ENCODE measurements around the gene GRK3. TPM values are rescaled to one million over a fixed set of nuclear protein-coding genes. Genes with fewer than 3 reads are reported as not detected.

The GRK3 gene
- total RNA-seq, 1 experiment from 2014 or later: 2.0 TPM

DNA sequence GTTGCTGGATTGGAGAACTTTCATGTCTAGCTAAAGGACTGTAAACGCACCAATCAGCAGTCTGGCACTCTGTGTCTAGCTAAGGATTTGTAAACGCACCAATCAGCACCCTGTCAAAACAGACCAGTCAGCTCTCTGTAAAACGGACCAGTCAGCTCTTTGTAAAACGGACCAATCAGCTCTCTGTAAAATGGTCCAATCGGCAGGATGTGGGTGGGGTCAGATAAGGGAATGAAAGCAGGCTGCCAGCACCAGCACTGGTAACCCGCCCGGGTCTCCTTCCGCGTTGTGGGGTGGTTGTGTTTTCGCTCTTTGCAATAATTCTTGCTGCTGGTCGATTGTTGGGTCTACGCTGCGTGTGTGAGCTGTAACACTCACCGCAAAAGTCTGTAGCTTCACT is 188.8 kb downstream of the GRK3 start:
- no peak overlapping the region for H3K4me3 ChIP-seq (ENCODE audit: low read depth, low read length, poor library complexity, severe bottlenecking)
- H3K4me1 ChIP-seq (ENCODE audit: insufficient read depth, low read length, poor library complexity, severe bottlenecking): no peaks in the 10 kb centered on the region
- TF ChIP-seq, protein P1, sequence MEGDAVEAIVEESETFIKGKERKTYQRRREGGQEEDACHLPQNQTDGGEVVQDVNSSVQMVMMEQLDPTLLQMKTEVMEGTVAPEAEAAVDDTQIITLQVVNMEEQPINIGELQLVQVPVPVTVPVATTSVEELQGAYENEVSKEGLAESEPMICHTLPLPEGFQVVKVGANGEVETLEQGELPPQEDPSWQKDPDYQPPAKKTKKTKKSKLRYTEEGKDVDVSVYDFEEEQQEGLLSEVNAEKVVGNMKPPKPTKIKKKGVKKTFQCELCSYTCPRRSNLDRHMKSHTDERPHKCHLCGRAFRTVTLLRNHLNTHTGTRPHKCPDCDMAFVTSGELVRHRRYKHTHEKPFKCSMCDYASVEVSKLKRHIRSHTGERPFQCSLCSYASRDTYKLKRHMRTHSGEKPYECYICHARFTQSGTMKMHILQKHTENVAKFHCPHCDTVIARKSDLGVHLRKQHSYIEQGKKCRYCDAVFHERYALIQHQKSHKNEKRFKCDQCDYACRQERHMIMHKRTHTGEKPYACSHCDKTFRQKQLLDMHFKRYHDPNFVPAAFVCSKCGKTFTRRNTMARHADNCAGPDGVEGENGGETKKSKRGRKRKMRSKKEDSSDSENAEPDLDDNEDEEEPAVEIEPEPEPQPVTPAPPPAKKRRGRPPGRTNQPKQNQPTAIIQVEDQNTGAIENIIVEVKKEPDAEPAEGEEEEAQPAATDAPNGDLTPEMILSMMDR (conservative IDR thresholded peaks at IDR 0.05; ENCODE audit: low read depth, low read length): no peak
- no peak for TF ChIP-seq EZH2 (IDR thresholded peaks at IDR 0.05; ENCODE audit: borderline replicate concordance, low read depth, low read length, poor library complexity, severe bottlenecking)
- no peak overlapping the region for H3K27ac ChIP-seq (ENCODE audit: low read depth, low read length, poor library complexity, severe bottlenecking)
- POLR2A ChIA-PET (ENCODE audit: low non-redundant PET): no interaction called here
- no TSS peak for BruUV-seq (replicated peaks)
- CTCF ChIA-PET: no interaction called here
- H3K36me3 ChIP-seq (ENCODE audit: insufficient read depth, low read length, poor library complexity, severe bottlenecking): no peaks in the 10 kb centered on the region
- H3K9me3 ChIP-seq (ENCODE audit: low read depth, low read length, poor library complexity, severe bottlenecking): no peaks in the 10 kb centered on the region
- H3K27me3 ChIP-seq (replicated peaks; ENCODE audit: insufficient read depth, low read depth, low read length, poor library complexity): no peaks in the 10 kb centered on the region
- intact Hi-C loops (cut with micrococcal nuclease; ENCODE audit: unreplicated experiment): no loop called here
- DNase-seq (ENCODE audit: low spot score): no peak

DNA sequence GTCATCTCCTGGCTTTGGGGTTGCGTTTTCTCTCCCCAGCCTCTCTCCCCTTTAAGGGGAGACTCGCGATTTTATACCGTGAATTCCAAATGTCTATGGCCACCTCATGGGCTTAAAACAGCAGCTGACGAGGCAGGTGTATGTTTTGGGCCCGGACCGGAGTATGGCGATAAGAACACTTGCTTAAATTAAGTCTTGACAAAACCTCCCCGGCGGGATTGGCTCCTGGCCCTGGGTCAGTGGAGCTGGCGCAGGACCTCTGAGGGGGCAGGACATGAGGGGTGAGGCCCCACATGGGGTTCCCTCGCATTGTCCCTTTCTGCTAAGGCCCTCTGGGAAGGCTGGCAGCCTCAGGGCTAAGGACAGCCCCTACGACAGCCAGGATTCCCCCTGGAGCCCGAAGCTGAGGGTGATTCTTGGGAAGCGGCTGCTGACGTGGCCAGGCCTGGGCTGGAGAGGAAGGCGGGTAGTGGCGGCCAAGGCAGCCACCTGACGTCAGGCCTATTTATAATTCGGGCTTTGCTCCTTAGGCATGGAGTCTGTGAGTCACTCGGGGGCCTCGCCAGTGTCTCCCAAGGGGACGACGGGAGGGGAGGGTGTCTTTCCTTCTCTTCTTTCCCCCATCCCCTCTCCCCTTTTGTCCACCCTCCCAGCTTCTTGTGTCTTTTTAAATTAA is 190.2 kb downstream of the GRK3 start:
- POLR2A ChIA-PET (ENCODE audit: low non-redundant PET): no interaction called here
- TF ChIP-seq, protein P1 (conservative IDR thresholded peaks at IDR 0.05; ENCODE audit: low read depth, low read length): no peak
- no peak for TF ChIP-seq EZH2 (IDR thresholded peaks at IDR 0.05; ENCODE audit: borderline replicate concordance, low read depth, low read length, poor library complexity, severe bottlenecking)
- H3K9me3 ChIP-seq (ENCODE audit: low read depth, low read length, poor library complexity, severe bottlenecking): no peaks in the 10 kb centered on the region
- H3K4me1 ChIP-seq (ENCODE audit: insufficient read depth, low read length, poor library complexity, severe bottlenecking): no peaks in the 10 kb centered on the region
- intact Hi-C loops (cut with micrococcal nuclease; ENCODE audit: unreplicated experiment): no loop called here
- H3K27ac ChIP-seq (ENCODE audit: low read depth, low read length, poor library complexity, severe bottlenecking): no peak overlapping the region
- no peak overlapping the region for H3K4me3 ChIP-seq (ENCODE audit: low read depth, low read length, poor library complexity, severe bottlenecking)
- CTCF ChIA-PET: no interaction called here
- H3K27me3 ChIP-seq (replicated peaks; ENCODE audit: insufficient read depth, low read depth, low read length, poor library complexity): no peaks in the 10 kb centered on the region
- no TSS peak for BruUV-seq (replicated peaks)
- no peaks in the 10 kb centered on the region for H3K36me3 ChIP-seq (ENCODE audit: insufficient read depth, low read length, poor library complexity, severe bottlenecking)
- DNase-seq (ENCODE audit: low spot score): peak; percentile 26

DNA sequence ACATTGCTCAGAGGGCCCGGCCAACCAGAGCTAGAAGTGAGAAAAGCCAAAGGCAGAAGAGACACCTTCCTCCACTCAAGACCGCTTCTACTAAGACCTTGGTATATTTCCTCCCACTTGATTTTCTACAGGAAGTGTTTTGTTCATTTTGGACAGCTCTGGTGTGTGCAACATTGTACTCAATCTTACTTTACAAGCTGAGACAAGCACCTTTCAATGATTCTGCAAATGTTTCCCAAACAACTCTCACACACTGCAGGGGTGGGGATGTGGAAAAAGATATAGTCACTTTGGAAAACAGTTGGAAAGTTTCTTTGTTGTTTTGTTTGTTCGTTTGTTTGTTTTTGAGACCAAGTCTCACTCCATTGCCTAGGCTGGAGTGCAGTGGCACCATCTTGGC is 193.2 kb downstream of the GRK3 start:
- CTCF ChIA-PET: no interaction called here
- no peaks in the 10 kb centered on the region for H3K9me3 ChIP-seq (ENCODE audit: low read depth, low read length, poor library complexity, severe bottlenecking)
- intact Hi-C loops (cut with micrococcal nuclease; ENCODE audit: unreplicated experiment): no loop called here
- no peak for TF ChIP-seq EZH2 (IDR thresholded peaks at IDR 0.05; ENCODE audit: borderline replicate concordance, low read depth, low read length, poor library complexity, severe bottlenecking)
- TF ChIP-seq, protein P1 (conservative IDR thresholded peaks at IDR 0.05; ENCODE audit: low read depth, low read length): no peak
- no peak overlapping the region for H3K27ac ChIP-seq (ENCODE audit: low read depth, low read length, poor library complexity, severe bottlenecking)
- no peak for DNase-seq (ENCODE audit: low spot score)
- BruUV-seq (replicated peaks): no TSS peak
- H3K27me3 ChIP-seq (replicated peaks; ENCODE audit: insufficient read depth, low read depth, low read length, poor library complexity): no peaks in the 10 kb centered on the region
- POLR2A ChIA-PET (ENCODE audit: low non-redundant PET): no interaction called here
- no peak overlapping the region for H3K4me3 ChIP-seq (ENCODE audit: low read depth, low read length, poor library complexity, severe bottlenecking)
- H3K4me1 ChIP-seq (ENCODE audit: insufficient read depth, low read length, poor library complexity, severe bottlenecking): no peaks in the 10 kb centered on the region
- no peaks in the 10 kb centered on the region for H3K36me3 ChIP-seq (ENCODE audit: insufficient read depth, low read length, poor library complexity, severe bottlenecking)

All from A673 (cell line).